Superior temporal gyrus (tissue), 1 donor: ENCODE results near the gene MR1.

Experiments used
- DNase-seq: peaks from one replicate; pipeline ENCODE4 v3.0.0-alpha.2; 2016; ENCODE audit errors: extremely low spot score

MR1 gene

DNA sequence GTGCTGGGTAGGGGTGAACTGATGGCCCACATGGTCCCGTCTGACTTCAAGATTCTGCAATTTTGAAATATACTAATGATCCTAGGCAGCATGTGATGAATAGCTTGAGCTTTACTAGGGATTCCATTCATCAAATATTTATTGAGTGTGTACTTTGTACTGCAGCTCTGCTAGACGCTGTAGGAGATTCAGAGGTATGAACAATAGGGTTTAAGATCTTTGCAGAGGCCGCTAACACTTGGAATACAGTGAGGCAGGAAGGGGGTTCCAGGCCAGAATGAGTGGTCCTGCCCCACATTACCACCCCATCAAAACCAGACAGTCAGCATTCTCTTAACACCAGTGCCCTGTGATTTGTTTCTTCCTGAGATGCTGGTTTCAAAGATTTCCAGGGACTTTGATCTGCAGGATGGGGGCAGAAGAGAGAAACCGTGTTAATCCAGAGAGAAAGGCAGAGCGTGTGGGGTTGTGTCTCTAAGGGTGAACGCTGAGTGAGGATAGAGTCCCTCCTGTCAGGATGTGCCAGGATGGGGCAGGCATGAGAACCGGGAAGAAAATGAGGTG lies 74.6 kb downstream of the MR1 start:
- no peak for DNase-seq

GRCh38 chr1:181110013-181110412 lies 76.2 kb downstream of the MR1 start:
- DNase-seq, result no peak
